Prostate gland (tissue), 2 donors: ENCODE results near the gene ST14. TPM values are rescaled to one million over a fixed set of nuclear protein-coding genes. Genes with fewer than 3 reads are reported as not detected.

ENCODE experiments used
- DNase-seq: peaks from one replicate; pipeline ENCODE4 v3.0.0-alpha.2; 2019; ENCODE audit warnings: low spot score
- H3K27ac ChIP-seq, 2 donors: fragments of 200-600 bp; sonication (generic); 2 replicates each; pipeline ENCODE4 v1.5.1; 2017 to 2019
- H3K27me3 ChIP-seq: fragments of 200-600 bp; sonication (generic); replicated peaks from 2 replicates; pipeline ENCODE4 v1.5.1; 2019; ENCODE audit not compliant: insufficient read depth
- H3K36me3 ChIP-seq, 2 donors: fragments of 200-600 bp; sonication (generic); 1 replicate in 1 of 2; 2 replicates in 1 of 2; pipeline versions ENCODE4 v1.5.1 to v1.8.1; 2017 to 2019
- H3K4me1 ChIP-seq: fragments of 200-600 bp; sonication (generic); replicated peaks from 2 replicates; pipeline ENCODE4 v1.5.1; 2019
- H3K4me3 ChIP-seq, 2 donors: fragments of 200-600 bp; sonication (generic); 2 replicates each; pipeline ENCODE4 v1.5.1; 2017 to 2019
- H3K9me3 ChIP-seq: fragments of 200-600 bp; sonication (generic); 2 replicates; pipeline ENCODE4 v1.5.1; 2017
- CTCF ChIP-seq, 4 experiments: fragments of 200-600 bp in 2 of 4; fragments of 450-650 bp in 2 of 4; sonication (generic) in 2 of 4; IDR thresholded peaks; 1 replicate in 3 of 4; 2 replicates in 1 of 4; pipeline ENCODE4 v1.5.1; 2016 to 2019; ENCODE audit warnings: antibody characterized with exemption in 4 of 4, mild to moderate bottlenecking in 2 of 4, moderate library complexity in 2 of 4
- POLR2A ChIP-seq: fragments of 450-650 bp; IDR thresholded peaks from one replicate; pipeline ENCODE4 v1.6.1; 2016; ENCODE audit warnings: antibody characterized with exemption, mild to moderate bottlenecking
- POLR2AphosphoS5 ChIP-seq: sonication (generic); formaldehyde crosslinking; IDR thresholded peaks from one replicate; pipeline ENCODE4 v1.6.1; 2017; ENCODE audit warnings: antibody characterized with exemption
- WGBS: methylation state at CpG from one replicate; pipeline ENCODE4 v1.1.5; 2018; 5-methylcytosine and 5-hydroxymethylcytosine counted together
- intact Hi-C: fragments of 100-400 bp; cut with DNase I; formaldehyde crosslinking; loops from one replicate; pipeline ENCODE4 v1.14.2; 2022
- total RNA-seq, 2 donors: library from RNA; depleted of rRNA; stranded (reverse); fragments of >200 nt; gene quantifications; one replicate each; pipeline ENCODE4 v1.1.0, GENCODE V29; 2016

The ST14 gene
- total RNA-seq, 2 donors from 2014 or later: 39.8 to 114 TPM

GRCh38 chr11:130214861-130215530 lies 55.4 kb downstream of the ST14 start:
- DNase-seq: no peak
- Histone ChIP-seq H3K27ac (no peak overlapping the region), H3K9me3 (no peaks in the 10 kb centered on the region), H3K27me3 (no peaks in the 10 kb centered on the region), H3K4me3 (no peak overlapping the region), H3K4me1 (no peaks in the 10 kb centered on the region), H3K36me3 (no peaks in the 10 kb centered on the region)
- 88% methylated on average over 6 of the region's 6 CpGs for WGBS
- intact Hi-C loops: loop anchor here (2.0 to 10.0 kb wide), 4 partner anchors 97 to 680 kb away; partner anchors contain the start of genes ADAMTS8 and ZBTB44
- TF ChIP-seq POLR2A (no peak), POLR2AphosphoS5 (no peak), CTCF (IDR thresholded peaks at IDR 0.05) (no peak)

GRCh38 chr11:130215531-130216220 lies 56.1 kb downstream of the ST14 start:
- WGBS: 69% methylated on average over 13 of the region's 13 CpGs
- DNase-seq: no peak
- Histone ChIP-seq H3K4me1 (no peaks in the 10 kb centered on the region), H3K27me3 (no peaks in the 10 kb centered on the region), H3K36me3 (no peaks in the 10 kb centered on the region), H3K27ac (no peak overlapping the region), H3K9me3 (no peaks in the 10 kb centered on the region), H3K4me3 (no peak overlapping the region)
- intact Hi-C loops: loop anchor here (2.0 to 10.0 kb wide), 3 partner anchors 172 to 679 kb away; partner anchors contain the start of gene ADAMTS8
- TF ChIP-seq CTCF (IDR thresholded peaks at IDR 0.05): no peak
- no peak for TF ChIP-seq POLR2A
- no peak for TF ChIP-seq POLR2AphosphoS5

GRCh38 chr11:130216221-130216550 lies 56.6 kb downstream of the ST14 start:
- Histone ChIP-seq H3K27me3 (no peaks in the 10 kb centered on the region), H3K27ac (no peak overlapping the region), H3K4me1 (no peaks in the 10 kb centered on the region), H3K36me3 (no peaks in the 10 kb centered on the region), H3K4me3 (no peak overlapping the region), H3K9me3 (no peaks in the 10 kb centered on the region)
- intact Hi-C loops: loop anchor here (5.0 to 10.0 kb wide), 2 partner anchors 171 to 679 kb away; no protein-coding TSS in a partner anchor
- TF ChIP-seq POLR2AphosphoS5: no peak
- TF ChIP-seq CTCF (IDR thresholded peaks at IDR 0.05): no peak
- no peak for TF ChIP-seq POLR2A
- 69% methylated on average over 4 of the region's 4 CpGs for WGBS
- no peak for DNase-seq

- Histone ChIP-seq H3K4me1 (no peaks in the 10 kb centered on the region), H3K36me3 (no peaks in the 10 kb centered on the region), H3K27ac (no peak overlapping the region), H3K27me3 (no peaks in the 10 kb centered on the region), H3K4me3 (no peak overlapping the region), H3K9me3 (no peaks in the 10 kb centered on the region)
- intact Hi-C loops: loop anchor here (5.0 to 10.0 kb wide), 2 partner anchors 171 to 678 kb away; no protein-coding TSS in a partner anchor
- no peak for DNase-seq
- no peak for TF ChIP-seq POLR2A
- TF ChIP-seq CTCF (IDR thresholded peaks at IDR 0.05): no peak
- TF ChIP-seq POLR2AphosphoS5: no peak
- WGBS: 69% methylated on average over 17 of the region's 17 CpGs
Observed at GRCh38 chr11:130216591-130217132, 57.1 kb downstream of the ST14 start.
